LNCaP clone FGC (cell line): ENCODE measurements around the gene MBNL2.

Source experiments
- DNase-seq: peaks from one replicate; pipeline ENCODE4 v3.0.0-alpha.2; 2011; ENCODE audit warnings: low read depth
- H3K4me3 ChIP-seq: 2 replicates; pipeline ENCODE4 v1.5.1; 2011; ENCODE audit warnings: mild to moderate bottlenecking, low read depth, low read length, control low read depth
- CTCF ChIP-seq: IDR thresholded peaks from 2 replicates; pipeline ENCODE4 v1.5.1; 2012; ENCODE audit warnings: mild to moderate bottlenecking; ENCODE audit not compliant: control insufficient read depth, insufficient read depth; ENCODE audit errors: extremely low read depth

The MBNL2 gene

GRCh38 chr13:97194479-97194878 lies 27.7 kb upstream of the MBNL2 start:
- no peak for DNase-seq
- TF ChIP-seq CTCF, result no peak
- no peak overlapping the region for H3K4me3 ChIP-seq

- DNase-seq, result no peak
- no peak for TF ChIP-seq CTCF
- no peak overlapping the region for H3K4me3 ChIP-seq
Measured at GRCh38 chr13:97196340-97196739, 25.8 kb upstream of the MBNL2 start.

- no peak for DNase-seq
- no peak for TF ChIP-seq CTCF
Measured at GRCh38 chr13:97198753-97199152, 23.4 kb upstream of the MBNL2 start.

GRCh38 chr13:97199451-97199850 lies 22.7 kb upstream of the MBNL2 start:
- no peak for TF ChIP-seq CTCF
- DNase-seq, result no peak
- no peak overlapping the region for H3K4me3 ChIP-seq

More at GRCh38 chr13:97198753-97199152, 23.4 kb upstream of the MBNL2 start:
- H3K4me3 ChIP-seq, result no peak overlapping the region

- TF ChIP-seq CTCF, result no peak
- no peak overlapping the region for H3K4me3 ChIP-seq
- no peak for DNase-seq
Measured at GRCh38 chr13:97200081-97200942, 21.8 kb upstream of the MBNL2 start.

GRCh38 chr13:97202761-97203160 lies 19.4 kb upstream of the MBNL2 start:
- DNase-seq, result no peak
- TF ChIP-seq CTCF, result no peak
- H3K4me3 ChIP-seq, result no peak overlapping the region

GRCh38 chr13:97205465-97205864 lies 16.7 kb upstream of the MBNL2 start:
- H3K4me3 ChIP-seq, result no peak overlapping the region
- no peak for TF ChIP-seq CTCF
- no peak for DNase-seq
